ENCODE measurements around the gene CCDC57. TPM values are rescaled to one million over a fixed set of nuclear protein-coding genes. Genes with fewer than 3 reads are reported as not detected.

Gene CCDC57
- total RNA-seq, 1 donor: 21.0 TPM

DNA sequence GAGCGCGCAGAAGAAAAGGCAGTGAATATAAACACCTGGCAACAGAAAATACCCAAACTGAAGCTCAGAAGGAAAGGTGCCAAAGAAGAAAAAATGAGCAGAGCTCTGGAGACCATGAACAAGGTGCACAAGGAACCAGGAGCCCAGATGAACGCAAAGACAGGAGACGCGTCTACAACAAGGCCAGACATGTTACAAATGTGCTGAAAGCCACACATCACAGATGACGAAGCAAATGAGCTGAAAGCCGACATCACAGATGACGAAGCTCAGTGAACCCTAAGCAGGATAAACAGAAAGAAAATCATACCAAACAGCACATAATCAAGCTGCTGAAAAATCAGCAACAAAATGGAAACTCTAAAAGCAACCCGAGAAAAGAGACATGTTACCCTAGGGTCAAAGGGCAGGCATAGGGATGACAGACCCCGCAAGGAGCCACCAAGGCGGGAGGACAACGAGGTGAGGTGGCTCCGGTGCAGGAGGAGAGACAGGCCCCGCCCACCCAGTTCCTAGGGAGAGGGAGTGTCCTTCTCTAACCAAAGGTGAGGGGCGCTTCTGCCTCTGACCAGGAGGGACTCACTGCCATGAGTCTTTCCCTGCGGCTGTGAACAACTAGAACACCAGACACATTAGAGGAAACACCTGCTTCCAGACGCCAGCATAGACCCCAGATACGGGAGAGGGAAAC is 39.1 kb downstream of the CCDC57 start:
- Histone ChIP-seq H2AFZ (ENCODE audit: low read length) (no peak overlapping the region), H3K9me3 (ENCODE audit: low read depth, low read length) (no peaks in the 10 kb centered on the region), H3K4me3 (ENCODE audit: insufficient read depth, low read length) (no peak overlapping the region), H3K4me2 (ENCODE audit: insufficient read depth, low read length) (no peak overlapping the region), H3K27me3 (ENCODE audit: insufficient read depth, low read length) (no peaks in the 10 kb centered on the region), H3K27ac (ENCODE audit: low read depth, low read length) (no peak overlapping the region), H3K4me1 (ENCODE audit: insufficient read depth, low read length) (no peaks in the 10 kb centered on the region), H3K36me3 (ENCODE audit: insufficient read depth, low read length) (peaks cover 39% of the 10 kb centered on the region), H3K79me2 (ENCODE audit: insufficient read depth, low read length) (no peaks in the 10 kb centered on the region), H4K20me1 (ENCODE audit: insufficient read depth, low read length) (no peaks in the 10 kb centered on the region)
- TF ChIP-seq, protein P1, sequence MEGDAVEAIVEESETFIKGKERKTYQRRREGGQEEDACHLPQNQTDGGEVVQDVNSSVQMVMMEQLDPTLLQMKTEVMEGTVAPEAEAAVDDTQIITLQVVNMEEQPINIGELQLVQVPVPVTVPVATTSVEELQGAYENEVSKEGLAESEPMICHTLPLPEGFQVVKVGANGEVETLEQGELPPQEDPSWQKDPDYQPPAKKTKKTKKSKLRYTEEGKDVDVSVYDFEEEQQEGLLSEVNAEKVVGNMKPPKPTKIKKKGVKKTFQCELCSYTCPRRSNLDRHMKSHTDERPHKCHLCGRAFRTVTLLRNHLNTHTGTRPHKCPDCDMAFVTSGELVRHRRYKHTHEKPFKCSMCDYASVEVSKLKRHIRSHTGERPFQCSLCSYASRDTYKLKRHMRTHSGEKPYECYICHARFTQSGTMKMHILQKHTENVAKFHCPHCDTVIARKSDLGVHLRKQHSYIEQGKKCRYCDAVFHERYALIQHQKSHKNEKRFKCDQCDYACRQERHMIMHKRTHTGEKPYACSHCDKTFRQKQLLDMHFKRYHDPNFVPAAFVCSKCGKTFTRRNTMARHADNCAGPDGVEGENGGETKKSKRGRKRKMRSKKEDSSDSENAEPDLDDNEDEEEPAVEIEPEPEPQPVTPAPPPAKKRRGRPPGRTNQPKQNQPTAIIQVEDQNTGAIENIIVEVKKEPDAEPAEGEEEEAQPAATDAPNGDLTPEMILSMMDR (IDR thresholded peaks at IDR 0.05; ENCODE audit: extremely low read depth, low read depth, low read length): no peak
- no peak for DNase-seq (ENCODE audit: insufficient read length, low spot score, missing footprints)

DNA sequence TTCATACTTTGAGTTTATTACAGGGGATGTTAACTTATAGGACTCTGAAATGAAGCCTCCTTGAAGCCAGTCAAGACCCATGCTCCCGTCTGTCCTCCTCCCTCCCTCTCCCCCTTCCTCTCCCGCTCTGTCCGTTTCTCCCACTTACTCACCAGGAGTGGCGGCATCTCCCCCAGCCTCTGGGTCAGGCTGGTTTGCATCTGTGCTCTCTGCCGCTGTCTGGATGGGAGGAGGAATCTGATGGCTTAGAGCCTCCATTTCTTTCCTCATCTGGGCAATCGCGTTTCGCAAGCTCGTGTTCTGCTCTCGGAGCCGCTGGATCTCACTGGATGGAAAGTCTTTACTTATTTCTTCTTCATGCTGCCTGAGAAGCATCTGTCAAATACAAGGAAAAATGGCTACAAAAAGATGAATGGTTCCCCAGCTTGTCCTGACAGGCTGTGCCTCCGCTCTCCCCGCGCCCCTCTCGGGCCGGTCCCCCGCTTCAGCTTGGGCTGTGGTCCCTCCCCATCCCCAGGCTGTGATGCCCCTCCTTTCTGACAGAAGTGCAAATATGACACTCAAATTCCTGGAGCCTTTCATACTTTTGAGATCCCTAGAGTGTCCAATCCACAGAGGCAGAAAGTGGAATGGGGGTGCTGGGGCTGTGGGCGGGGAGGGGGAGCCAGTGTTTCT is 40.0 kb downstream of the CCDC57 start:
- TF ChIP-seq, protein P1 (IDR thresholded peaks at IDR 0.05; ENCODE audit: extremely low read depth, low read depth, low read length): no peak
- no peak overlapping the region for H3K4me2 ChIP-seq (ENCODE audit: insufficient read depth, low read length)
- no peaks in the 10 kb centered on the region for H3K4me1 ChIP-seq (ENCODE audit: insufficient read depth, low read length)
- DNase-seq (ENCODE audit: insufficient read length, low spot score, missing footprints): peak; percentile 63
- peaks cover 33% of the 10 kb centered on the region for H3K36me3 ChIP-seq (ENCODE audit: insufficient read depth, low read length)
- H4K20me1 ChIP-seq (ENCODE audit: insufficient read depth, low read length): no peaks in the 10 kb centered on the region
- no peaks in the 10 kb centered on the region for H3K79me2 ChIP-seq (ENCODE audit: insufficient read depth, low read length)
- no peak overlapping the region for H3K27ac ChIP-seq (ENCODE audit: low read depth, low read length)
- no peaks in the 10 kb centered on the region for H3K27me3 ChIP-seq (ENCODE audit: insufficient read depth, low read length)
- H3K4me3 ChIP-seq (ENCODE audit: insufficient read depth, low read length): no peak overlapping the region
- no peak overlapping the region for H2AFZ ChIP-seq (ENCODE audit: low read length)
- H3K9me3 ChIP-seq (ENCODE audit: low read depth, low read length): no peaks in the 10 kb centered on the region

DNA sequence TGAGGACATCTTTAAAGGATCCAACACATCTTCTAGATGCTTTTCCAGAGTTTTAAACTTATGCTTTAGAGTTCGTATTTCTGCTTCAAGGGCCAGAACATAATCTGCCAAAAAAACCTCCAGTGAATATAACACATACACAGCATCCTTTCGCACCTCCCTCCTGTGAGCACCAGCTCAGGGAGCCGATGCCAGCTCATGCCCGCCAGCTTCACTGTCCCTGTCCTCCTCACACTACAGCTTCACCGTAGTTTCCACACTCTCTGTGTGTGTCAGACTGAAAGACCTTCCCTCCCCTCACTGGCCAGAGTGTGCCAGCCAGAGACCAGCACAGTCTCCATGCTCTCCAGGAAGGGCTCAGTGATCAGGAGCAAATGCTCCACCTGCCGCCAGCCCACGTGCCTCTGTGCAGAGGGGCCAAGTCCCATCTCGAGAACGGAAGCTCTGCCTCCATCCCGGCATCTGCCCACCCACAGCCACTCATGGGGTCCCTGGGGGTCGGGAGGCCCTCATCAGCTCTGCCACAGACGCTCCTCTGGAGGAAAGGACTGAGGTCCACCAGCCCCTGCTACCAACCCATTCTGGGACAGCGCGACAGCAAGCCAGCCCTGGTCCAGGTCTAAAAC is 40.8 kb downstream of the CCDC57 start:
- H3K79me2 ChIP-seq (ENCODE audit: insufficient read depth, low read length): no peaks in the 10 kb centered on the region
- TF ChIP-seq, protein P1 (IDR thresholded peaks at IDR 0.05; ENCODE audit: extremely low read depth, low read depth, low read length): no peak
- DNase-seq (ENCODE audit: insufficient read length, low spot score, missing footprints): no peak
- peaks cover 33% of the 10 kb centered on the region for H3K36me3 ChIP-seq (ENCODE audit: insufficient read depth, low read length)
- no peaks in the 10 kb centered on the region for H3K9me3 ChIP-seq (ENCODE audit: low read depth, low read length)
- H2AFZ ChIP-seq (ENCODE audit: low read length): no peak overlapping the region
- H3K4me3 ChIP-seq (ENCODE audit: insufficient read depth, low read length): no peak overlapping the region
- no peaks in the 10 kb centered on the region for H3K27me3 ChIP-seq (ENCODE audit: insufficient read depth, low read length)
- no peaks in the 10 kb centered on the region for H3K4me1 ChIP-seq (ENCODE audit: insufficient read depth, low read length)
- no peak overlapping the region for H3K27ac ChIP-seq (ENCODE audit: low read depth, low read length)
- H3K4me2 ChIP-seq (ENCODE audit: insufficient read depth, low read length): no peak overlapping the region
- no peaks in the 10 kb centered on the region for H4K20me1 ChIP-seq (ENCODE audit: insufficient read depth, low read length)

DNA sequence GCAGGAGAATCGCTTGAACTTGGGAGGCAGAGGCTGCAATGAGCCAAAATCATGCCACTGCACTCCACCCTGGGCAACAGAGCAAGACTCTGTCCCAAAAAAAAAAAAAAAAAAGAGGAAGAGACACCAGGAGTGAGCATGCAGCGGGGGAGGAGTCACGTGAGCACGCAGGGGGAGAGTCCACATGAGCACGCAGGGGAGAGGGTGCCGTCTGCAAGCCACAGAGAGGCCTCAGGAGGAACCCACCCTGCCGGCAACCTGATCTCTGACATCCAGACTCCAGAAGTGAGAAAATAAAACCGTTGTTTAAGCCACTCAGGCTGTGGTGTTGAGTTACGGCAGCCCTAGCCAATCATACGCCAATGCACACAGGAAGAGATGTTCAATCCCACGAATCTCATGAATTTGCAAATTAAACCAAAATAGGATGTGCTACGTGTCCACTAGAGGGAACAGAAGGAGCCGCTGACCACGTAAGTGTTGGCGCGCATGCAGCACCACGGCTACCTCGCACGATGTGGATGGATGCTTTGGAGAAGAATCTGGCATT is 42.2 kb downstream of the CCDC57 start:
- no peaks in the 10 kb centered on the region for H3K79me2 ChIP-seq (ENCODE audit: insufficient read depth, low read length)
- H3K27ac ChIP-seq (ENCODE audit: low read depth, low read length): no peak overlapping the region
- H3K4me3 ChIP-seq (ENCODE audit: insufficient read depth, low read length): no peak overlapping the region
- no peak overlapping the region for H3K4me2 ChIP-seq (ENCODE audit: insufficient read depth, low read length)
- H3K9me3 ChIP-seq (ENCODE audit: low read depth, low read length): no peaks in the 10 kb centered on the region
- H3K36me3 ChIP-seq (ENCODE audit: insufficient read depth, low read length): peaks cover 26% of the 10 kb centered on the region
- DNase-seq (ENCODE audit: insufficient read length, low spot score, missing footprints): peak; percentile 75
- H3K4me1 ChIP-seq (ENCODE audit: insufficient read depth, low read length): no peaks in the 10 kb centered on the region
- H2AFZ ChIP-seq (ENCODE audit: low read length): no peak overlapping the region
- TF ChIP-seq, protein P1 (IDR thresholded peaks at IDR 0.05; ENCODE audit: extremely low read depth, low read depth, low read length): no peak
- no peaks in the 10 kb centered on the region for H3K27me3 ChIP-seq (ENCODE audit: insufficient read depth, low read length)
- H4K20me1 ChIP-seq (ENCODE audit: insufficient read depth, low read length): no peaks in the 10 kb centered on the region

Data from osteoblast (primary cell).